ENCODE measurements around the gene TSPOAP1.

DNA sequence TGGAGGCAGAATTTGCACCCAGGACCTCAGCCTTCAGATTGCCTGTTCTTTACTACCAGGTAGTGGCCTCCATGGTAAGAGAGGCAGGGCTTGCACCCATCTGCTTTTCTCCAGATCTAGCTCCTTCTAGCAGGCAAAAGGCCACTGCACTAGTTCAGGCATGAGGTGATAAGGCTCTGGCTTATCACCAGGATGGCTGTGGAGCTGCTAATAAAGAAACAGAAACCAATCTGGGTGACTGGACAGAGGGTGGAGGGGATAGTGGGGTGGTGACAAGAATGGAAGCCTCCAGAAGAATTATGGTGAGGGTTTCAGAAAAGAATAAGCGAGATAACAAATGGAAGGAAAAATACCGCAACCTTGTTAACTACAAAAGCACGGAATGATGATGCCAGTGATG is 38.9 kb upstream of the TSPOAP1 start:
- TF ChIP-seq CTCF (conservative IDR thresholded peaks at IDR 0.05; ENCODE audit: low read length) (no peak), EZH2phosphoT487 (IDR thresholded peaks at IDR 0.05; ENCODE audit: borderline replicate concordance) (no peak)
